Loucy (cell line): ENCODE data around the gene HCFC1.

Source experiments
- H2AFZ ChIP-seq: fragments of 200-600 bp; sonication (generic); 2 replicates; pipeline ENCODE4 v1.6.0; 2016; ENCODE audit warnings: antibody characterized with exemption, mild to moderate bottlenecking, low read length, moderate library complexity
- H3F3A ChIP-seq: fragments of 200-600 bp; 2 replicates; pipeline ENCODE4 v1.6.0; 2016; ENCODE audit warnings: antibody characterized with exemption, low read depth, mild to moderate bottlenecking
- H3K27me3 ChIP-seq: fragments of 200-600 bp; sonication (generic); 2 replicates; pipeline ENCODE4 v1.6.1; 2014; ENCODE audit warnings: low read length, mild to moderate bottlenecking; ENCODE audit not compliant: insufficient read depth, poor library complexity, severe bottlenecking
- H3K36me3 ChIP-seq: fragments of 200-600 bp; sonication (generic); 2 replicates; pipeline ENCODE4 v1.6.1; 2016; ENCODE audit warnings: low read length; ENCODE audit not compliant: insufficient read depth
- H3K4me1 ChIP-seq: fragments of 200-600 bp; sonication (generic); 2 replicates; pipeline ENCODE4 v1.5.1; 2014; ENCODE audit warnings: low read length, mild to moderate bottlenecking; ENCODE audit not compliant: insufficient read depth, poor library complexity, severe bottlenecking
- H3K4me2 ChIP-seq: fragments of 200-600 bp; sonication (generic); 2 replicates; pipeline ENCODE4 v1.6.0; 2014; ENCODE audit warnings: antibody characterized with exemption, low read length, low read depth, mild to moderate bottlenecking; ENCODE audit not compliant: poor library complexity, severe bottlenecking
- H3K4me3 ChIP-seq: fragments of 200-600 bp; sonication (generic); 2 replicates; pipeline ENCODE4 v1.5.1; 2014; ENCODE audit warnings: low read length, mild to moderate bottlenecking, mixed read lengths; ENCODE audit not compliant: poor library complexity, severe bottlenecking
- H3K79me2 ChIP-seq: fragments of 200-600 bp; sonication (generic); 2 replicates; pipeline ENCODE4 v1.6.1; 2014; ENCODE audit warnings: low read length; ENCODE audit not compliant: insufficient read depth
- H3K9ac ChIP-seq: fragments of 200-600 bp; sonication (generic); 2 replicates; pipeline ENCODE4 v1.6.0; 2014; ENCODE audit warnings: mild to moderate bottlenecking, low read depth, low read length, moderate library complexity; ENCODE audit not compliant: poor library complexity, severe bottlenecking
- H3K9me2 ChIP-seq: fragments of 200-600 bp; sonication (generic); replicated peaks from 2 replicates; pipeline ENCODE4 v1.6.1; 2016; ENCODE audit warnings: low read depth, low read length, mixed read lengths
- H3K9me3 ChIP-seq: fragments of 200-600 bp; sonication (generic); 2 replicates; pipeline ENCODE4 v1.6.1; 2014; ENCODE audit warnings: mild to moderate bottlenecking, antibody characterized with exemption, low read length, low read depth; ENCODE audit not compliant: insufficient read depth
- H4K20me1 ChIP-seq: fragments of 200-600 bp; sonication (generic); 2 replicates; pipeline ENCODE4 v1.6.0; 2014; ENCODE audit warnings: antibody characterized with exemption, low read length, mild to moderate bottlenecking; ENCODE audit not compliant: insufficient read depth, poor library complexity, severe bottlenecking
- EZH2phosphoT487 ChIP-seq: fragments of 200-600 bp; IDR thresholded peaks from 2 replicates; pipeline ENCODE4 v1.6.1; 2018; ENCODE audit warnings: antibody characterized with exemption, mild to moderate bottlenecking, moderate library complexity, borderline replicate concordance
- TF ChIP-seq, protein P1 (sequence below): fragments of 200-600 bp; sonication (generic); conservative IDR thresholded peaks from 2 replicates; pipeline ENCODE4 v1.5.1; 2014; ENCODE audit warnings: mild to moderate bottlenecking, antibody characterized with exemption, low read length

Gene HCFC1

DNA sequence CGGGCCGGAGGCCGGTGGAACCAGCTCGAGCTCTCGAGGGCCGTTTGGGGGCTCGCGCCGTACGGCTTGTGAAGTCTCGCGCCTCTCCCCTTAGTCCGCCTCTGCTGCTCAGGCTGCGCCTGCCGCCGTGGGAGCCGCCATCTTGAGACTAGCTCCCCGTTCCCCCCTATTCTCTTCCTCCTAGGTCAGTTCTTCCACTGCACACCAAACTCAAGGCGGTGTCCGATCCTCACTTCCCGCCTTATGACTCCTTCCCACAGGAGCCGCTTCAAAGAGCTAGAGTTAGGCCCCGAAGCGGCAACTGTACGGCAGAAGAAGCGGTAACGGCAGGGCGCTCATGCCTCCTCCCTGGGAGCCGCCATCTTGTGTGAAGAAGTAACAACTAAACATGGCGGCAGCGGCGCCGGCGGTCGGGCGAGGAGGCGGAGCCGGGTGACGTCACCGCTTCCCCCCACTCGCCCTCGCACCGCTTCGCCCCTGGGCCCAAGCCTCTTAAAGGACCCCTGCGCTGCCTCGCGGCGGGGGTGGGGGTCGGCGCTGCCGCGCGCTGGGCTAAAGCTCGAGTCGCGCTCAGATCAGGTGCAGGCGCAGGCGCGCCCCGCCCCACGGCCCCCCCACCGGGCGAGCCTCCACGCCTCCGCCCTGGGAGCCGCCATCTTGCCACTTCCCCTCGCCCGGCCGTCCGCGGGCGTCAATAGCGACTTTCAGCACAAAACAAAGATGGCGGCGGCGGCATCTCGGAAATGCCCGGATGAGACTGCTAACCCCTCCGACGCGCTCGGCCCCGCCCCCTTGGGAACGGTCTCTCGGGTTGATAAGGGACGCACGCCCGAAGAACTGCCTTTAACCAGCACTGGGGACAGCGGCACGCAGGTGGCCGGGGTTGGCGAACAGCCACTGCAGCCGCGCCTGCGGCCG is at the start of gene HCFC1:
HCFC1 (minus strand) TSS at position 369 of the 918 bp plus-strand sequence. CDS start 978 bp downstream, outside the sequence.
- TF ChIP-seq, protein P1, sequence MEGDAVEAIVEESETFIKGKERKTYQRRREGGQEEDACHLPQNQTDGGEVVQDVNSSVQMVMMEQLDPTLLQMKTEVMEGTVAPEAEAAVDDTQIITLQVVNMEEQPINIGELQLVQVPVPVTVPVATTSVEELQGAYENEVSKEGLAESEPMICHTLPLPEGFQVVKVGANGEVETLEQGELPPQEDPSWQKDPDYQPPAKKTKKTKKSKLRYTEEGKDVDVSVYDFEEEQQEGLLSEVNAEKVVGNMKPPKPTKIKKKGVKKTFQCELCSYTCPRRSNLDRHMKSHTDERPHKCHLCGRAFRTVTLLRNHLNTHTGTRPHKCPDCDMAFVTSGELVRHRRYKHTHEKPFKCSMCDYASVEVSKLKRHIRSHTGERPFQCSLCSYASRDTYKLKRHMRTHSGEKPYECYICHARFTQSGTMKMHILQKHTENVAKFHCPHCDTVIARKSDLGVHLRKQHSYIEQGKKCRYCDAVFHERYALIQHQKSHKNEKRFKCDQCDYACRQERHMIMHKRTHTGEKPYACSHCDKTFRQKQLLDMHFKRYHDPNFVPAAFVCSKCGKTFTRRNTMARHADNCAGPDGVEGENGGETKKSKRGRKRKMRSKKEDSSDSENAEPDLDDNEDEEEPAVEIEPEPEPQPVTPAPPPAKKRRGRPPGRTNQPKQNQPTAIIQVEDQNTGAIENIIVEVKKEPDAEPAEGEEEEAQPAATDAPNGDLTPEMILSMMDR: no peak
- no peak for TF ChIP-seq EZH2phosphoT487
- Histone ChIP-seq H3K36me3 (no peaks in the 10 kb centered on the region; the same call in 1 of the 2 replicates), H3K4me1 (peaks cover 21% of the 10 kb centered on the region), H2AFZ (0 out of 2 replicates have a peak within 1 kb of the TSS, but pooled peaks have one; percentile 12), H3K9ac (peak within 1 kb of the TSS; percentile 100), H3K9me3 (no peaks in the 10 kb centered on the region), H3K4me2 (peak within 1 kb of the TSS; percentile 38), H3K4me3 (peak within 1 kb of the TSS; percentile 97), H3K79me2 (peaks cover 70% of the 10 kb centered on the region), H3K9me2 (no peaks in the 10 kb centered on the region), H3K27me3 (peaks cover 6% of the 10 kb centered on the region), H4K20me1 (peaks cover 35% of the 10 kb centered on the region), H3F3A (peaks cover 10% of the 10 kb centered on the region; the same call in 1 of the 2 replicates)

DNA sequence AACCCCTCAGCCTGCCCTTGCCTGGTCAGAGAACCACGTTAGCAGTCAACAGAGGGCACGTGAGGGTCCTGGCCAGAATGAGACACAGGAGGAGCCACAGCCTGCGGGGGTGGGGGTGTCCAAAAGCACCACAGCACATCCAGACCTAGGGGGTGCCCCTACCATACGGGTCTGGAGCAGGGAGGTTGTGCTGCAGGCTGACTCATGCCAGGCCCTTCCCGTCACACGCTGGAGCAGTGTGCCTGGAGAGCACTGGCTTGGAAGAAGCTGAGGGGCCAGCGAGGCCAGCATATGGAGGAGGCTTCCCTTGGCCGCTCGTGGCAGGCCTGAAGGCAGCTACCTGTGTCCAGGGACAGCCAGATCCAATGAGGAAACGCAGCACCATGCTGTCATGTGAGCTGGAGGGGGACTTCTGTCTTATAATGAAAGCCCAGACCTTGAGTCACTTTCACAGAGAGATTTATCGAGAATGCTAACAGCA is 49.6 kb upstream of the HCFC1 start:
- no peaks in the 10 kb centered on the region for H3F3A ChIP-seq
- peaks cover 4% of the 10 kb centered on the region; the same call in 1 of the 2 replicates for H3K36me3 ChIP-seq
- no peaks in the 10 kb centered on the region for H3K9me2 ChIP-seq
- peak overlapping the region; percentile 86 for H3K4me2 ChIP-seq
- no peaks in the 10 kb centered on the region for H4K20me1 ChIP-seq
- no peaks in the 10 kb centered on the region for H3K27me3 ChIP-seq
- no peak overlapping the region for H2AFZ ChIP-seq
- H3K4me1 ChIP-seq: no peaks in the 10 kb centered on the region
- H3K4me3 ChIP-seq: peak overlapping the region; percentile 81
- peak overlapping the region; percentile 84 for H3K9ac ChIP-seq
- TF ChIP-seq, protein P1: no peak
- no peaks in the 10 kb centered on the region for H3K9me3 ChIP-seq
- peaks cover 45% of the 10 kb centered on the region for H3K79me2 ChIP-seq

DNA sequence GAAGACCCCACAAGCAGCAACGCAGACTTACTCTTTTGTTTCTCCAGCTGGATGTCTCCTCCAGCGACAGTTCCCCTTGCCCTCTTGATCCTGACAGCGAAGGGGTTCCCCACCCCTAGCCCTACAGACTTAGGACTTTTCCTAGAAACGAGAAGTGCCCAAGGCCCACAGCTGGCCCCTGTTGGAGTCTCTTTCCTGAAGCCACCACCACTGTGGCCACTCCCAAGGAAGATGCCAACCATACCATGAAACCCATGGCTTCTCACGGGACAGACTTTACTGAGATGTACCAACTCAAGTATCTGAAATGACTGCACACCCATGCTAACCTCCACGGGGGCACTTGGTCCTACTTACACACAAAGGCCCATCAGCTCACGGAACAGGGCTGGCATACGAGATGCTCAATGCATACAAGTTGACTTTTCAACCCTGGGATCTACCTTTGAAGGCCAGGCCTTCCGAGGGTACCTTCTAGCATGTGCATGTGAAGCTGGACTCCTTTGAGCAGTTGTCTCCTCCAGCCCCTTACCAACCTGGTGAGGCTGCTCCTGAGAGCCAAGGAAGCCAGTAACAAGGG is 49.0 kb upstream of the HCFC1 start:
- TF ChIP-seq EZH2phosphoT487: no peak
- TF ChIP-seq, protein P1: no peak
- no peaks in the 10 kb centered on the region for H3K27me3 ChIP-seq
- no peaks in the 10 kb centered on the region for H3K4me1 ChIP-seq
- H3K4me3 ChIP-seq: peak overlapping the region; percentile 81
- H2AFZ ChIP-seq: no peak overlapping the region
- peaks cover 7% of the 10 kb centered on the region; the same call in 1 of the 2 replicates for H3K36me3 ChIP-seq
- H3K79me2 ChIP-seq: peaks cover 50% of the 10 kb centered on the region
- H3K4me2 ChIP-seq: peak overlapping the region; percentile 86
- H3K9me2 ChIP-seq: no peaks in the 10 kb centered on the region
- no peaks in the 10 kb centered on the region for H3K9me3 ChIP-seq
- peak overlapping the region; percentile 84 for H3K9ac ChIP-seq
- no peaks in the 10 kb centered on the region for H4K20me1 ChIP-seq
- no peaks in the 10 kb centered on the region for H3F3A ChIP-seq
